GM19395 (cell line): Measurements from ENCODE around the gene RPTOR.

Source experiments
- ATAC-seq: cut with Tn5 transposase; IDR thresholded peaks from one replicate; pipeline ENCODE4 v1.9.1; 2021; ENCODE audit warnings: mild to moderate bottlenecking, moderate library complexity; ENCODE audit not compliant: unreplicated experiment

The RPTOR gene

DNA sequence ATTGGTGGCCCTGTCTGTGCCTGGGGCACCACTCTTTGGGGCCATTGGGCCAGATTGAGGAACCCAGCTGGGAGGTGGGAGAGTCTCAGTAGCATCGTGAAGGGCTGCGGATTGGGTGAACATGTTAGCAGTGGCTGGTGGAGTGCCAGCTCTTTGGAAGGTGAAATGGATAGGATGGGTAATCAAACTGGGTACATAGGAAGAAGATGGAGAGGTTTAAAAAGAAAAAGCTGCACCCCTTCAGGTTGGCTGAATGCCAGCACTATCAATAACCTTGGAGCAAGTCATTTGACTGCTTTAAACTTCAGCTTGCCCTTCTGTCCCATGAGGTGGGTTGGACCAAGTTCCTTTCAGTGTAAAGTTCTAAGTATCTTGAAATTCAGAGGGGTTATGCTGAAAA is 95.0 kb downstream of the RPTOR start:
- no peak for ATAC-seq

DNA sequence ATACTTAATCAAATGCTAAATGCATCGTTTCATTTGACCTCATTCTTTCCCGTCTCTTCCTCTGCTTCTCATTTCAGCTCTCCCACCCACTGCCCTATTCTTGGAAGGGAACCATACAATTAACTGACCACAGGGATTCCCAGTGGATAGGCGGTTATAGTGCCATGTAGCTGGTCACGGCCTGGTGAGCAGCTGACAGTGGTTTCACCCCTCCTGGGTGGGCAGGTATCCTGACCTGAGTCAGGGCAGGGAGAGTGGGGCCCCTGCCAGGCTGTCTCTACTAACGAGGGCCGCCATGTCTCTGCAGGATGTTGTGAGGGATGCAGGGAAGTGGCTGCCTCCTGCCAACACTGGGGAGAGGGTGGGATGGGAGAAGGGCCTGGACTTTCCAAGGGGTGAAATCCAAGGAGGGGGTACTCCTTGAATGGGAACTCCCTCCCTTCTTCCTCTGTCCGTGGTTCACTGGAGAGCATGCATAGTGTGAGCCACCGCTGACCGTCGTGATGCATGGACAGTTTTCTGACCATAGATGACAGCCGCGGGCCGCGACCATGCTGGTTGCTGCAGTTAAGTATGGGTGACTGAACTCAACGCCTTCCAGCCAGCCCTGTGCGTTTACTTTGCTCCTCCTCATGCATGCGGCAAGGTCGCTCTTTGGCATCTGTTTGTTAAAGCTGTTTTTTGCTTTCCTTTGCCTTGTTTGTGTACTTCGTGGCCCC is 95.9 kb downstream of the RPTOR start:
- ATAC-seq = no peak

DNA sequence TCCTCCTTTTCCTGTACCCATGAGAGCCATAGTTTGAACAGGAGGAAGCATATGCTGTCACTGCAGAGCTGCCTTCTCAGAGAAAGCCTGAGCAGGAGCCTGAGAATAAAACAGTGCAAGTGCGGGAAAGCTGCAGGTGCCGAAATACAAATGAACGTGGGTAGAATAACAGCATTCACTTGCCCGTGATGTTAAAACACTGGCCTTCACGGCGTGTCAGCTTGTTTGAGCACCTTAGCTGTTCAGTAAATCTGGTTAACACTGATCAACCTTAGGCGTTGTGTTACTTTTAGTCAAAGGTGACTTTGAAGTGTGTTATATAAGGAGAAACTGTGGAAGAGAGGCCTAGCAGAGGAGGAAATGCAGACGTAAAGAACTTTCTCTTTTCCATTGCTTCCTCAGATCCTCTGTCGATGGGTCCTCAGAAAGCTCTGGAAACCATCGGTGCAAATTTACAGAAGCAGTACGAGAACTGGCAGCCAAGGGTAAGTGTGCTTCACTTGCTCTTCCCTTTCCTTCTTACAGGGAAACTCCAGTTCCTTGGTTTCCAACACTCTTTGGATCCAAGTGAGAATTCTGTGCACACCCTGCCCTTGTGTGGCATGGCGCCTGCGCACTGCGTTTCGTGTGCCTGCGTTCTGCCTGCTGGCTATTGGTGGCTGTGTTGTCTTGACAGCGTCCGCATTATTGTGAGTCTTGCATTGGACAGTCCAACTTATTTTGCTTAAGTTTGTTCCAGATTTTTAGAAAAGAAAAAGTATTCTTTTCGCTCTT is 98.9 kb downstream of the RPTOR start:
- no peak for ATAC-seq

DNA sequence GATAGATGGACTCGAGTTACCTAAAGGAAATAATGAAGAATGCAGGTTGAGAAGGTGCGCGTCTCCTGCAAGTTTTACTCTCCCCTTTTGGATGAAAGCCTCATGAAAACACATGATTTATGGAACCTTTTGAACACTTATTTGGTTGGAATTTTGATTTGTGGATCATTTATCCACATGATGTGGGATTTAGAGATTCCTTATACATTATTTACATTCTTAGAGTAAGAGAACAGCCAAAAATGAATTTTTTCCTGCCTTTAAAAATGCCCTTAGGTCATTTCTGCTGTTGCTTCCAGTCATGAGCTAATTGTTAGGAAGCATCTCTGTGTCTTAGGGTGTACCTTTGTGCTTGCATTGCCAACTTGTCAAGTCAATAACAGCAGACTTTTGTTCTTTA is 99.9 kb downstream of the RPTOR start:
- ATAC-seq = no peak

DNA sequence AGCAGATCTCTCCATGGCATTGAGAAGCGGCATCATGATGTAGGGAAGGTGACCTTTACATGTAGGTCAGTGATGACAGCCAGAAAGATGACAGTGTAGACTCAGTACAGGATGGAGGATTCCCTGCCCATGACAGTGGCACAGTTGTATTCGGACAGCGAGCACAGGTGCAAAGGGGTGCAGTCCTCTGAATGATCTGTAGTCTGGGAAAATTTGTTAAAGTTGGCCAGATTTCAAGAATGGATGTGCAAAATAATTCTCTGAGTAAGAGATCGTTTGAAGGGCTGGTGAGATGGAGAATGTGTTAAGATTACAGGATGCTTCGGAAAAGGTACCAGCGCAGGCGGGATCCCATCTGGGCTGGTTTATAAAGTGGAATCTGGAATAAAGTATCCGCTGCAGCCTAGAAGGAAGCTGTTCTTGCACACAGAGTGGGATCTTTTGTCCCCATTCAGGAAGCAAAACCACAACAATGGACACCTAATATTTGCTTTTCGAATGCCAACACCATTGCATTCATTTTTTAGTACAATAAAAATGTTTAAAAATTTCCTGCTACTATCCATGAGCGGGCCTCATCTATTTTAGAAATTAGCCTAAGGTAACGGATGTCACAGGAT is 101.2 kb downstream of the RPTOR start:
- ATAC-seq = no peak

DNA sequence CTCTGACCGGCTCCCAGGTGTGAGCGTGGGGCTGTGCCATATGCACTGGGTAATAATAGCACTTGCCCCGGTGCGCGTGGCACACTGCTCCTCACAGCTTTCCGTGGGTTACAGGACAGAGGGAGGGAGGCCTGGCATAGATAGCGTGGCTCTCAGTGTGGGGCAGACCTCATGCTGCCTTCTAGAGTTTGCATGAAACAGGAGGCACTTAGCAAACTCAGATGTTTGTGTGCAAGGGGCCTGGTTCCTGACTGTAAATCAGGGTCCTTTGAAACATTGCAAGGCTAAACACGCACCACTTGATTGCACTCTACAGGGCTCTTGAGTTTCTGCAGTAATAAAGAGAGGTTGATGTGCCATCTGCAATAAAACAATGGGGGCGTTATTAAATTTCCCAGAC is 101.7 kb downstream of the RPTOR start:
- no peak for ATAC-seq

DNA sequence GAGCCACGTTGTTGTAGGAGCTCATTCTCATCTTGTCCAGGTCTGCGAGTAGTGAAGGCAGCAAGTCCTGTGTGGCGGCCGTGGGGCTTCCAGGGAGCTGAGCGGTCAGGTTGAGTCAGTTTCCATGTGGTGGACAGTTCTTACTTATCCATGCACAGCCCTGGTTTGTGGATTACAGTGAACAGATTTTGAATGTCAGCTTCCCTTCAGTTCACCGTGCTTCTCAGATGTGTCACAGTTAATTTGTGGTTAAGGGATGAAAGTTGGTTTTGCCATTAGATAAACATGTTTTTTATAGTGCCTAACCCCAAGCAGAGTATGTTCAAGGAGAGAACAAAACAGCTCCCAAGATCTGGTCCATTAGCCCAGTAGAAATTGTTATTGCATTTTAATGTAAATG is 103.1 kb downstream of the RPTOR start:
- no peak for ATAC-seq

DNA sequence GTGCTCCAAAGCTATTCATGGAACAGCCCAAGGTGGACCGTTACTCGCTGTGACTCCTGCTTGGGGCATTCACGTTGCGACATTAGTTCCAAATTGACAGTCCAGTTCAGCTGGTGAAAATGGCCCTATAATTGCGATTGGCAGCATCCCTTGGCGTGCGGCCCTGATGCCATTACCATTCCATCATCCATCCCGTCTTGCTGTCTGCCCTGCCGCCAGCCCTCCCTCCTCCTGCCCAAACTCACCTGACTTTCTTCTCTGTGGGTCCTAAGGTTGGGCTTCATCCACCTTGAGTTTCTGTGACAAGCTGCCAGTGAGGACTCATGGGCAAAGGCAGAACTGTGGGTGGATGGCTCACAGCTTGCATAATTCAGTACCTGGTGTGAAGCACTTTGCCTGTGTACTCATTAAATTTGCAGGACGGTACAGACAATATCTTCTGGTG is 104.6 kb downstream of the RPTOR start:
- ATAC-seq = no peak

DNA sequence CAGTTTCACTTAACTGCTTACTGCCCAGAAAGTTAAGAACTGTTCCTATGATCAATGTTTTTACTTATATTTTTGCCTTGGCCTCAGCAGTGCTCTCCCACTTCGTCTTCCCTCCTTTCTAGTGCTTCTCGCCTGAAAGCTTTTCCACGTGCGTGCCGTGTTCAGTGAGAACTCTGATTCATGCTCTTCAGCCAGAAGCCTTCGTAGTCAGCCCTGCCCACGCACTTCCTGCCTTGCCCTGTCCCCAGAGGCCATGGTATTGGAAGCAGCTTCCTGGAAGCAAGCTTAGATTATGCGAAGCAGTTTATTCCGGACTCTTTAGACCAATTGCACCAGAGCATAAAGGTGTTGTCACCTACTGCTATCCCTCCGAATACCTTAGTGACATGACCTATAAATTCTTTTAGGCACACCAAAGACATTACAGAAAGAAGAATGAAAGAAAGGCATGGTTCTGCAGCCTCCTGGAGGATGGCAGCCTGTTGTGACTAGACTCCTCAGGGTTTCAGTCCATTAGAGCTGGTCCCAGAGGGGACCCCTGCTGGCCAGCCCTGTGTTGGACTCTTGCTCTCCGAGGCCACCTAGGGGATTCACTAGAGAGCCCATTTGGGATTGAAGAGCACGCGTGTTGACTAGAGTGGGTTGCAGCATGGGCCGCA is 105.2 kb downstream of the RPTOR start:
- ATAC-seq = no peak

DNA sequence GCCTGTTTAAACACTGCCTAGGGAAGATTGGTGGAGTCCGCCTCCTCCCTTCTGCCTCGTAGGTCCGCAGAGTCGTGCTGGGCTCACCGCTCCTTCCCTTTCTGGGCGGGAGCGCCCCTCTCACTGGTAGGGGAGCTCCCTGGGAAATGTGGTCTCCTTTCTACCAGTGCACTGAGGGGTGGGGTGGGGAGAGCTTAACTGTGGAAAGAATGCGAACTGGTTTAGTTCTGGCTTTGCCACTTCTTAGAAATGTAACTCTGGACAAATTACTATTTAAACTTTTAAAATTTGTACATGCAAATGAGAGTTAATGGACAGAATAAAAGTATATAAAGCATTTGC is 105.7 kb downstream of the RPTOR start:
- no peak for ATAC-seq

DNA sequence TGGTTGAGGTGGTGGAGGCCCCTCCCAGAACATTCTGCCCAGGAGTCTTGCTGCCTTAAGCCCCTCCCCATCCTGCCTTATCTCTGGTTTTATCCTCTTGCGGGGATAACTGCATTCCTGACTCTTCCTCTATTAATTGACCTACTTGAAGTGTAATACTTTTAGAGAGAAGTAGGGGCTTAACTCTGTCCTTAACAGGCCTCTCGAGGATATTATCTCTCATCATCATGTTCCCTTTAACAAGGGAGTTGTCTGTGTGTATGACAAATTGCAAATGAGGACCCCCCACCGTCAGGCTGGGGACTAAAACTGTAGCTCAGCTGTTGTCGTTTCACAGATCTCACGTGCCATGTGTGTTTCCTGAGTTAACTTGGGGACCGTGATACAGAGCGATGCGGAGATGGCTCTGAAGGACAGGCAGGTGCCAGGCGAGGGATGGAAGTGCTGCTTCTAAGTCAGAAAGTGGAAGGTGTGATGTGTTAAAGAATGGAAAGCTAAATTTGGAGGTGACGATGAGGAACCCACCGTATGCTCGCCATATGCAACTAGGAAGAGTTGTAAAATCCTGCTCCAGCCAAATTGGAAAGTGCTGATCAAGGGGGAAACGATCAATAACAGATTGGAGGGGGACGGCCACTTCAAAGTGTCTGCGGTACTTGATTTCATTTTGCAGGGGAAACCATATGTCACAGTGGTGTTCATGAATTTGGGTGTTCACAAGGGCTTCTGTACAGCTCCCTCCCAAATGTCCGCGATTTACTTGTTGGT is 106.3 kb downstream of the RPTOR start:
- no peak for ATAC-seq

DNA sequence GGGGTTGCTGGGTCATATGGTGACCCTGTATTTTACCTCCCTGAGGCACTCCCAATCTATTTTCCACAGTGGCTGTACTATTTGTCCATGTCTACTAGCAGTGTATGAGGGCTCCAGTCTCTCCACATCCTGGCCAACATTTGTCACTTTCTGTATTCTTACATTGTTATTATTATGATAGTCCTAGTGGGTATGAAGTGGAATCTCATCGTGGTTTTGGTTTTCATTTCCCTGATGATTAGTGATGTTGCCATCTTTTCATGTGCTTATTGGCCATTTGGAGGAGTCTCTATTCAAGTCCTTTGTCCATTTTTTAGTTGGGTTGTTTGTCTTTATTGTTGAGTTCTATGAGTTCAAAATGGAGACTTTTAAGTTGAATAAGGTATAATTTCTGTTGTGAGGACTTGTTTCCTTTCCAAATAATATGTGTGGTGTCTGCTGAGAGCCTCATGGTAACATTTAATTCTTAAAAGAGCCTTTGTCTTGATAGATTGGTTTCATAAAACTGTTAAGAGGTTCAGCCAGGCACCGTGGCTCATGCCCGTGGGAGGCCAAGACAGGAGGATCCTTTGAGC is 108.2 kb downstream of the RPTOR start:
- ATAC-seq = no peak

DNA sequence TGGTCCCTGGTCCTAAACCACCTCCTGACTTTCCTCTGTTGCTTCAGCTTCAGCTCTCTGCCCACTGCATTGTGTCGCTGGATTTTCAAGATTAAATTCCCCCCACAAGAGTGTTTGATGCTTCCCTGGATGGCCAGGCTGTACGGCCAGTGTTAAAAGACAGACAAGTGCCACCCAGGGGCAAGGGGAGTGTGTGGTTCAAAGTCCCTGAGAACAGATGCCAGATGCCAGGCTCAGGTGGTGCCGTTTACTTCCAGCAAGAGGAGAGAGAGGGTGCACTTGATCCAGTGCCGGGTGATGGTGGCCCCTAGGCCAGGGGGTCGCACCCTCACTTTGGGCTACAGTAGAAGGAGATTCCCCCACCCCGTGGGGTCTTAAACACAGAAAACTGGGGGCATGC is 109.2 kb downstream of the RPTOR start:
- ATAC-seq = no peak

DNA sequence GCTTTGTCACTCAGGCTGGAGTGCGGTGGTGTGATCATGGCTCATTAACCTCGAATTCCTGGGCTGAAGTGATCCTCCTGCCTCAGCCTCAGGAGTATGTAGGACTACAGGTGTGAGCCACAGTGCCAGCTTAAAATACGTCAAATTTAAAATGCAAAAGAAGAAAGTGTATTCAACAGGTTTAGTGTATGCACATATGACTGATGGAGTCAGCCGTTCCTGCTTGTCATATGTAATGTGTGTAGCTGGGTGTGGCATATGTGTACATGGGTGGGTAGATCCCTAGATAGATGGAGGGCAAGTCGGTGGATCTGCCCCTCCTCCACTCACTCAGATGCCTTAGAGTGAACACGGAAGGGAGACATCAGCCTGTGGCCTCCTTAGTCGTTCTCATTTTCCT is 111.0 kb downstream of the RPTOR start:
- ATAC-seq = no peak

DNA sequence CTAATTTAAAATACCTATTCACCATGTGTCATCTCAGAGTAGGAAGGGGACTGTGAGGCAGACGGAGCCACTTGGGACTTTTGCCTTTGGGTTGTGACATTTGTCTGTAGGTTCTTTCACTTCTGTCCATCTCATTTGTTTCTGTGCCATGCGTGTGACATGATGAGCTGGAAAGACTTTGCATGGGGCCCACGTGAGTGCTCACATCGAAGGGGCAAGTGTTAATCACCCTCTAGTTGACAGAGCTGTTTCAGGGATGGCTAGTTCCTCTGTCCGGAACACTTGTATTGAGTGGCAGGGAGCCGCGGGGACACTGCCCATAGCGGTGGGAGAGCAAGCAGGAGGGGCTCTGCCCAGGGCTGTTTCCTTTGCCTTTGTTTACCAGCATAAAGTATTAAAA is 112.0 kb downstream of the RPTOR start:
- ATAC-seq = no peak

DNA sequence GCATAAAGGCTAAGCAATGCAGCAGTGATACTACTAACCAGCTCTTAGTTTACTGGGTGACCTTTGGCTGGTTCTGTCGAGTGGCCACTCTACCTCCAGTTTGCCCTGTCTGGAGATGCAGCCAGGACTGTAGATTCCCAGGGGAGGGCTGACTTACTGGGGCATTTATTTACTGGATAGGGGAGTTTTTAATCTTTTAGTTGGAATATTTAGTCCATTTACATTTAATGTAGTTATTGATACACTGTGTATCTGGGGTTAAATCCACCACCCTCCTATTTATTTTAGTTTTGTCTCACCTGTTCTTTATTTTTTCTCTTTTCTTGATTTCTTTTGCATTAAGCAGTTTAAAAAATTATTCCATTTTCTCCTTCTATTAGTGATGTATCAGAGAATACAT is 112.9 kb downstream of the RPTOR start:
- no peak for ATAC-seq

DNA sequence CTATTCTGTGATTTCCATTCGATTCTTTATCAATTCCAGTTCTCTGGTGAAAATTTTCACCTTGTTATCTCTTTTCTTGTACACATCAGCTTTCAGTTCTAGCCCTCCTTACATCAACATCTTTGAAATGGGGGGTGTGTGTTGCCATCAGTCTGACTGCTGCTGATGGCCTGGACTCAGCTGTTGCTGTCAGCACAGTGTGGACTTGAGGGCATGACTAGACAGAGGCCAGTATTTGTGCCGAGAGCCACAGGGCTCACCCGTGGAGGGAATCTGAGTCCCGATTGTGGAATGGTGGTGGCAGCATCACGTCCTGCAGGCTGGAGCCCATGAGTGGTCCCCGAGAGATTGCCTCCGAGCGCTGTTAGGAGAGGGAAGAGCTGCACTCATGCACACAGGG is 114.2 kb downstream of the RPTOR start:
- no peak for ATAC-seq

DNA sequence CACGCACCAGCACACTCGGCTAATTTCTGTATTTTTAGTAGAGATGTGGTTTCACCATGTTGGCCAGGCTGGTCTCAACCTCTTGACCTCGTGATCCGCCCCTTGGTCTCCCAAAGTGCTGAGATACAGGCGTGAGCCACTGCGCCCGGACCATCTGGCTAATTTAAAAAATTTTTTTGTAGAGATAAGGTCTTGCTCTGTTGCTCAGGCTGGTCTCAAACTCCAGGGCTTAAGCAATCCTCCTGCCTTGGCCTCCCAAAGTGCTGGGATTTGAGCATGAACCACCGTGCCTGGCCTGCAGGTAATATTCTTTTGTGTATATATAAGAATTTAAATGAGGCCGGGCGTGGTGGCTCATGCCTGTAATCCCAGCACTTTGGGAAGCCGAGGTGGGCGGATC is 115.0 kb downstream of the RPTOR start:
- ATAC-seq = no peak

DNA sequence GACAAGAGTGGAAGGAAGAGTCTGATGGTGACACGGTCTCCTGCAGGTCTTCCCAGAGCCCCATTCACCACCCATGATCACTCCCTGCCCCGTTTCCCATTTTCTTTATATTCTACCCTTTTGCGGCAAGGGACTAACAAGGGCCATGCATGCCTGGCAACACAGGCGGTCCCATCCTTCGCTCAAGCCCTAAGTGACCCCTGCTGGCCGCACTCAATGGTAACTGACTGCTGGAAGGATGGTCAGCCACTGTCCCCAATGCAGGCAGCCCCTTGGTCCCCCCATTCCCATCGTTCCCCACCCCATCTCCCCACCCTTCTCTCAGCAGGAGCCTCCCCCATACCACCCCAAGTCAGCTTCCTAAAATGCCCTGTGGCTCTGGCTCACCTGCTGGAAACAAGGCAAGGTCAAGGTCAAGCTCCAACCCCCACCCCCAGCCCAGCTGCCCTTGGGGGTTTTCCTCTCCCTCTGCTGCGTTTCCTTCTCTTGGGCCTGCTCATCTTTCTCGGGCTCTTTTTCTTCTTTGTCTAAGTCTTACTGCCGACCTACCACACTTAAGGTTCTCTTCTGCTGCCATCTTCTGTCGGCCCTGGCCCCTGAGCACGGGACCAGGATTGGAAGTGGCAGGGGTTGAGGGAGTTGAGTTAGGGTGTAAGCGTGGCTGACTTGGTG is 116.0 kb downstream of the RPTOR start:
- no peak for ATAC-seq

DNA sequence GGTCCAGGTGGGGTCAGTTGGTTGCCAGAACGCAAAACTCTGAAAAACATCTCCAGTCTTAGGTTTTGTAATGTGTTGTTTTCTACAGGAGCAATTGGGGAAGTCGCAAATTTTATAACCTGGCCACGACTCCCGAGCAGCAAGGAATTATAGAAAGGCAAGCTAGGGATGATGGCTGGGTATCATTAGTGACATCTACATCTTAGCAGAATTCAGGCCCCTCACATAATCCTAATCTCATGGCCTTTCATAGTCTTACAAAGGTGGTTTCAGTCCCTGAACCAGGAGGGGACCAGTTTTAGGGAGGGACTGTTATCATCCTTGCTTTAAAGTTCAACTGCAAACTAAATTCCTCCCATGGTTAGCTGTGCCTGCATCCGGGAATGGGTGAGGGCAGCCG is 117.9 kb downstream of the RPTOR start:
- ATAC-seq = no peak
